SIG-M5 treated with dmso at 0.1 percent for 504 hours (cell line): ENCODE results near the gene CCDC33.
"Not testable (repeated sequence)": the region's sequence is repeated elsewhere in the genome, so short reads cannot be mapped to it uniquely, and the experiment has no call there.

Experiments
- DNase-seq: peaks from one replicate; lab custom pipeline; 2025; ENCODE audit not compliant: unreplicated experiment; lab: John Stamatoyannopoulos, UW

The CCDC33 gene

GRCh38 chr15:74352393-74352910 lies 116.3 kb downstream of the CCDC33 start:
- DNase-seq, result no peak

- DNase-seq, result not testable (repeated sequence)
These were observed 117.9 kb downstream of the CCDC33 start for GRCh38 chr15:74353992-74354391.

DNA sequence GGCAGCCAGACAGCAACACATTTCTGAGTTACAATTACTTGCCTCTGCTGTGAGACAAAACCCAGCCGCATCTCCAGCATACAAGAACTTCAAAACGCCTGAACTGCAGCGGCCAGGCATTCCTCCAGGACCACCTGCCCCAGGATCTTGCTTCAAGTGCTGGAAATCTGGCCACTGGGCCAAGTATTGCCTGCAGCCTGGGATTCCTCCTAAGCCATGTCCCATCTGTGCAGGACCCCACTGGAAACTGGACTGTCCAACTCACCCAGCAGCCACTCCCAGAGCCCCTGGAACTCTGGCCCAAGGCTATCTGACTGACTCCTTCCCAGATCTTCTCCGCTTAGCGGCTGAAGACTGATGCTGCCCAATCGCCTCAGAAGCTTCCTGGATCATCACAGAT lies 119.9 kb downstream of the CCDC33 start:
- not testable (repeated sequence) for DNase-seq

DNA sequence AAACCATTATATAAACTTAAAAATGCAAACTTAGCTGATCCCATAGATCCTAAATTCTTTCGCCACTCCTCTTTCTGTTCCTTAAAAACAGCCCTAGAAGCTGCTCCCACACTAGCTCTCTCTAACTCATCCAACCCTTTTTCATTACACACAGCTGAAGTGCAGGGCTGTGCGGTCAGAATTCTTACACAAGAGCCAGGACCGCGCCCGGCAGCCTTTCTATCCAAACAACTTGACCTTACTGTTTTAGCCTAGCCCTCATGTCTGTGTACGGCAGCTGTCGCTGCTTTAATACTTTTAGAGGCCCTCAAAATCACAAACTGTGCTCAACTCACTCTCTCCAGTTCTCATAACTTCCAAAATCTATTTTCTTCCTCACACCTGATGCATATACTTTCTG lies 121.4 kb downstream of the CCDC33 start:
- DNase-seq, result not testable (repeated sequence)

DNA sequence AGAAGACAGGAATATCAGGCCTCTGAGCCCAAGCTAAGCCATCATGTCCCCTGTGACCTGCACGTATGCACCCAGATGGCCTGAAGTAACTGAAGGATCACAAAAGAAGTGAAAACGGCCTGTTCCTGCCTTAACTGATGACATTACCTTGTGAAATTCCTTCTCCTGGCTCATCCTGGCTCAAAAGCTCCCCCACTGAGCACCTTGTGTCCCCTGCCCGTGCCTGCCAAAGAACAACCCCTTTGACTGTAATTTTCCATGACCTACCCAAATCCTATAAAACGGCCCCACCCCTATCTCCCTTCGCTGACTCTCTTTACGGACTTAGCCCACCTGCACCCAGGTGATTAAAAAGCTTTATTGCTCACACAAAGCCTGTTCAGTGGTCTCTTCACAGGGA lies 123.2 kb downstream of the CCDC33 start:
- DNase-seq, result not testable (repeated sequence)

- not testable (repeated sequence) for DNase-seq
These were observed 124.7 kb downstream of the CCDC33 start for GRCh38 chr15:74360855-74361254.

DNA sequence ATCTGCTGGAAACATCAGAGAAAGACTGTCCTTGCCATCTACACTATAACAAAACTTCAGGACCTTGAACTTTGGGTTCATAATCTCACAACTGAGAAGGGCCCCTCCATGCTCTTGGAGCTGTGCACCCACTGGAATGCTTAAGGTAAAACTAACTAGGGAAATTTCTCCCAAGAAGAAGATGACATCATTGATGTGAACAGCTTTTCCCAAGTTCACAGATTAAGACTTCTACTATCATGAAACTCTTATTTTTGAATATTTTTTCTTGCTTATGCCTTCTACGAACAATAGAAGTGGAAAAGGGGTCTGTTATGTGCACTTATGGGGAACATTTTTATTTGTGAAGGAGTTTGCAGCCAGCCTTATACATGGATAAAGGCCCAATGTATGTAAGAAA lies 126.4 kb downstream of the CCDC33 start:
- no peak for DNase-seq

- no peak for DNase-seq
These were observed 128.9 kb downstream of the CCDC33 start for GRCh38 chr15:74364936-74365597.

DNA sequence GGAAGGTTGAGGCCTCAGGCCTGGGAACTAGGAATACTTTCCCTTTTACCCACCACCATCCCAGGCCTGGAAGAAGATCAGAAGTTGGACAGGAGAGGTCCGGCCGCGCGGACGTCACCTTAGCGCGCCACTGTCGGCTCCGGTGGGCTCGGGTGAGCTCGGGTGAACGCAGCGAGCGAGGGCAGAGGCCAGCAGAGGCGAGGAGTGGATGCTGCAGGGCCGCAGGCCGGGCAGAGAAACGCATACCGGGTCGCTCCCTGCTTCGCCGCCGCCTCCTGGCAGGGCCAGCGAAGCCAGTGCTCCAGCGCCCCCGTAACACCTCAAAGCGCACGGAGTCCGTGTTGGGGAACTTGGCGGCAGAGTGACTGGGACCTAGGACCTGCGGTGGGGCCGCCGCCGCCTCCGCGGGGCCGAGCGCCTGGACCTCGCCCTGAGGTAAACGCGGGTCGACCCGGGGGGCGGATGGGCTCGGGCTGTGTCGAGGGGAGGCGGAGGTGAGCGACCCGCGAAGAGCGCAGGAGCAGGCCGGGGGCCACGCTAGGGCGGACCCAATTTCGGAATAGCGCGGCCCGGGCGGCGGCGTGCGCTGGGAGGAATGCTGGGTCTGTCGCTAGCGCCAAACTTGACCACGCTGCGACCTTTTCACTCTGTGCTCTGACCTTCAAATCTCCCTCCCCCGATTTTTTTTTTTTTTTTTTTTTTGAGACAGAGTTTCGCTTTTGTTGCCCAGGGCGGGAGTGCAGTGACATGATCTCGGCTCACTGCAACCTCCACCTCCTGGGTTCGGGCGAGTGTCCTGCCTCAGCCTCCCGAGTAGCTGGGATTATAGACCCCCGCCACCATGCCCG lies 129.7 kb downstream of the CCDC33 start:
- DNase-seq, result no peak

DNA sequence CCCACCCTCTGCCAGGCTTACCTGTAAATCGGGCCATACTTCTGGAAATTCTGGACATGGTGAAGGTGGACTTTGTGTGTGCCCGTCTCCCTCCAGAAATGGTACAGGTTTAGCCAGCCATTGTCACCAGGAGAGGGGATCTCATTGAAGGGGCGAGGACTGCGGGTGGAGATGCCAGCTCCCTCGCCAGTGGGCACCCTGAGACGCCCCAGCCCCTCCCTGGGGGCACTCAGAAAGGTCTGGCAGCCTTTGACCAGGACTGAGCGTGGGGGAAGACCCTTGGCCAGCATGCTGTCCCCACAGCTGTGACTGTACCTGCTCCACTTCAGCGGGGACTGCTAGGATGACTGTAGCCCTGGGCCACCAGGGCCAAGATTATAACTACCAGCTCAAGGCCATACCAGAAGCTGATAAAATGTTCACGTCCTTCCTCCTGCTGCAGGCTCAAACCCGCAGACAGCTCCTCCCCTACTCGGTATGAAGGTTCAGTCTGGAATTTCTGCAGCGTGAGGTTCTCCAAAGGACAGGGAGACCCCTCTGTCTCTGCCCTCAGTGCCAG lies 131.2 kb downstream of the CCDC33 start, which contains the start of gene CYP11A1:
CYP11A1 (minus strand) TSS at position 351 of the 559 bp plus-strand sequence; CDS start at position 290, 61 bp downstream.
- DNase-seq, result no peak

DNA sequence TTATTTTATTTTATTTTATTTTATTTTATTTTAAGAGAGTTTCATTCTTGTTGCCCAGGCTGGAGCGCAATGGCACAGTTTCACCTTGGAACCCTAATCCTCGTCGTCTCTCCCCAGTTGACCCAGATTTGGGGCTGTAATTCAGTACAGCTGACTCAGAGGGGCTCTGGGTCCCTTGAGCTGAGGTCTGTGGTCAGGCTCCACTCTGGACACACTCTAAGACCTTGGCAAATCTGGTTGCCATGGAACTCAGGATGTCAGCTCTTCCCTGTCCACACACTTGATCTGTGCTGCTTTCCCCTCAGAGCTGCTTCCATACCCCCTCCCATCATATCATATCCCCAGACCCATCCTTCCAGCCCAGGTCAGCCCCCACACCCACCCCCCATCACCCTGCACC lies 132.0 kb downstream of the CCDC33 start:
- DNase-seq, result no peak

- no peak for DNase-seq
These were observed 133.1 kb downstream of the CCDC33 start for GRCh38 chr15:74369084-74369745.

GRCh38 chr15:74369756-74370155 lies 133.6 kb downstream of the CCDC33 start:
- no peak for DNase-seq

- DNase-seq, result no peak
These were observed 134.3 kb downstream of the CCDC33 start for GRCh38 chr15:74370471-74370870.

GRCh38 chr15:74373056-74373650 lies 137.0 kb downstream of the CCDC33 start:
- no peak for DNase-seq

DNA sequence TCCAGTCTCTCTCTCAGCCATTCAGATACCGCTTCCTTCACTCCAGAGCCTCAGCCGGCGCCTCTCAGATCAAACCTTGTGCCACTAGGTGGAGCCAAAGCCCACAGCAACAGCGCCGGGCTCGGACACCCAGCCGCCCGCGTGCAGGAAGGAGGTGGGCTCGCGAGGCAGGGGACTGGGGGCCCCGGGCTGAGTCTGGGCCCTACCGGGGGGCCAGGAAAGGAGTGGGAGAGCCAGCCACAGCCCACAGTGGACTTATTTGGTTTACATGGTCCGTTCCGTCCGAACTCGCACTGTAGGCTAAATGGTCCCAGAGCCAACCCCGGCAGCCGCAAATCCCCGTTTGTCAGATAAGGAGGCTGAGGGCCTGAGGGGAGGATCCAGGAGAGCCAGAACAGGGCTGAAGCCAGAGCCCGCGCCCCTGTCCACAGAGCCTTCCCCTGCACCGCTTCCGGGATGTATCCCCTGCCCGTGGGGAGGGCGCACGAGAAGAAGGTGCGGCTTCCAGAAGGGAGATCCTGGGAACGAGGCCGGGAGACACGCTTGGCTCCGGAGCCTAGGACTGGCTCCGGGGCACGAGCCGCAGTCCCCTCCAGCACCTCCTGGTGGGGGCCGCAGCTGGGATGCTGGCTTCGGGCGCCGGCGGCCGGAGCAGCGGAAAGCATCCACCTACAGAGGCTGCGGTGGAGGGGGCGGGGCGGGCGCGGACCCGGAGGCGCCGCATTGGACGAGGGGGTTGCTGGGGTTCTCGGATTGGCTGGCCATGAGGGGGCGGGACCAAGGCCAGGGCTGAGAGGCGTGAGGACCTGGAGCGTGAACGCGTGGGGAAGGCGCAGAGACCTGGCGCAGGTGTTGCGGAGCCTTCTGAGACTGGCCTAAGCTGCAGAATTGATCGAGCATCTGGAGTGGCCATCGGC lies 137.9 kb downstream of the CCDC33 start:
- DNase-seq, result peak; percentile 84

DNA sequence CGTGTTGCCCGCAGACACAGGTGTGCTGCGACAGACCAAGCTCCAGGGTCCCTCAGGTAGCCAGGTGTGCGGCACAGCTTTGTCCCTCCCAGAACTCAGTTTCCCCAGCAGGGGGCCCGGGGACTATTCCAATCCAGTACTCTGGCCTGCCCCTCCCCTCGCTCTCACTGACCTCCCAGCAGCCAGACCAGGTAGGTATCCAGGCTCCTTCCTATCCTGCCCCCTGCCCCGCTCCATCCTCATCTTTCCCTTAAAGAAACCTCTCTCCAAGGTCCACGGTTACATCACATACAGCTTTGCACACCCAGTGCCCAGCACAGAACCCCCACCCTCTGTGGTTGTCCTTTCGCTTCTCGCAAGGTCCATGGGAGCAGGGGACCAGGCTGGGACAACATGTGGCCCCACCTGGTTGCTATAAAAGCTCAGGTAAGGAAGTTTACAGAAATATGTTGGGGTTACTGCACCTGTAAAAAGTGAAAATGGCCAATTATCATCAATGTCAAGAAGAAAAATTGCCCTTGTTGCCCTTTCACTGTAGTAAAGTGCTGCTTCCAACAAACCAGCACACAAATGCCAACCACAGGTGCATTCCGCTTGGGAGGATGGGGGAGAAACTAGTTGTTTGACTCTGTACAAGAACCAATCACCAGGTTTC lies 138.6 kb downstream of the CCDC33 start:
- DNase-seq, result no peak

DNA sequence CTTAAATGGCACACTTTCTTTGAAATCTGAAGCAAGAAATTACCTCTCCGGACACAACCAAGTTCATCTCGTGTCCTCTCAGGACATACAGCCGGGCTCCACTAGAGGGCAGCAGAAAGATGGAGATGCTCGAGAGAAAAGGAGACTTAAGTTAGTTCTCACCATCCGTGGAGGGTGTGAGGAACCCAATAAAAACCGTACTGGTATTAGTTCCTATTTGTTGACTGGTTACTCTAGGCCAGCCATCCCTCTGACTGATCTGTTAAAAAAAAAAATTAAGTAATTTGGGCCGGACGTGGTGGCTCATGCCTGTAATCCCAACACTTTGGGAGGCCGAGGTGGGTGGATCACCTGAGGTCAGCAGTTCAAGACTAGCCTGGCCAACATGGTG lies 139.2 kb downstream of the CCDC33 start:
- DNase-seq, result peak; percentile 86

GRCh38 chr15:74376226-74376625 lies 140.1 kb downstream of the CCDC33 start:
- no peak for DNase-seq
